ENCODE data around the gene ANO8. TPM values are rescaled to one million over a fixed set of nuclear protein-coding genes. Genes with fewer than 3 reads are reported as not detected.
"Not testable (repeated sequence)": the region's sequence is repeated elsewhere in the genome, so short reads cannot be mapped to it uniquely, and the experiment has no call there.

ANO8 gene
- total RNA-seq (2014; rRNA removed; shearing (Covaris generic)): 2.9 and 5.3 TPM in 2 replicates

- H3K9me3 ChIP-seq (replicated peaks): no peaks in the 10 kb centered on the region
- DNase-seq (ENCODE audit: low read depth in 1 of 2, low spot score in 2 of 2): peak; percentile 91 to 98
- H3K27ac ChIP-seq: no peak within 1 kb of the TSS
- H3K4me3 ChIP-seq: peak within 1 kb of the TSS; percentile 56
- H3K36me3 ChIP-seq: peaks cover 13% of the 10 kb centered on the region
- H3K27me3 ChIP-seq (replicated peaks): no peaks in the 10 kb centered on the region
- H3K4me1 ChIP-seq (replicated peaks): peaks cover 27% of the 10 kb centered on the region
Measured at GRCh38 chr19:17334414-17335409, at the start of gene ANO8. Gene ANO8, minus strand, starts transcription at chr19:17334855. Its CDS starts 185 bp downstream, at chr19:17334670.

- H3K27ac ChIP-seq: no peak overlapping the region
- no peaks in the 10 kb centered on the region for H3K9me3 ChIP-seq (replicated peaks)
- H3K4me3 ChIP-seq: no peak overlapping the region
- no peaks in the 10 kb centered on the region for H3K36me3 ChIP-seq
- no peaks in the 10 kb centered on the region for H3K27me3 ChIP-seq (replicated peaks)
- H3K4me1 ChIP-seq (replicated peaks): peaks cover 13% of the 10 kb centered on the region
- no peak for DNase-seq (ENCODE audit: low read depth in 1 of 2, low spot score in 2 of 2)
Measured at GRCh38 chr19:17380426-17381138, 45.9 kb upstream of the ANO8 start.

- no peaks in the 10 kb centered on the region for H3K27me3 ChIP-seq (replicated peaks)
- H3K36me3 ChIP-seq: no peaks in the 10 kb centered on the region
- no peak for DNase-seq (ENCODE audit: low read depth in 1 of 2, low spot score in 2 of 2)
- H3K27ac ChIP-seq: no peak overlapping the region
- no peak overlapping the region for H3K4me3 ChIP-seq
- H3K4me1 ChIP-seq (replicated peaks): peaks cover 13% of the 10 kb centered on the region
- no peaks in the 10 kb centered on the region for H3K9me3 ChIP-seq (replicated peaks)
Measured at GRCh38 chr19:17379221-17379631, 44.6 kb upstream of the ANO8 start.

GRCh38 chr19:17378271-17378670 is 43.6 kb upstream of the ANO8 start:
- H3K36me3 ChIP-seq: no peaks in the 10 kb centered on the region
- H3K4me1 ChIP-seq (replicated peaks): peaks cover 11% of the 10 kb centered on the region
- no peak overlapping the region for H3K4me3 ChIP-seq
- H3K27me3 ChIP-seq (replicated peaks): no peaks in the 10 kb centered on the region
- no peak overlapping the region for H3K27ac ChIP-seq
- H3K9me3 ChIP-seq (replicated peaks): no peaks in the 10 kb centered on the region
- no peak for DNase-seq (ENCODE audit: low read depth in 1 of 2, low spot score in 2 of 2)

GRCh38 chr19:17376935-17377600 is 42.4 kb upstream of the ANO8 start, which contains the start of gene PLVAP:
Gene PLVAP, minus strand, starts transcription at chr19:17377342. Its CDS starts 54 bp downstream, at chr19:17377288.
- no peak for DNase-seq (ENCODE audit: low read depth in 1 of 2, low spot score in 2 of 2)
- H3K27me3 ChIP-seq (replicated peaks): no peaks in the 10 kb centered on the region
- H3K27ac ChIP-seq: no peak within 1 kb of the TSS
- H3K4me1 ChIP-seq (replicated peaks): no peaks in the 10 kb centered on the region; the same call in 1 of the 2 replicates
- H3K4me3 ChIP-seq: no peak within 1 kb of the TSS
- no peaks in the 10 kb centered on the region for H3K36me3 ChIP-seq
- no peaks in the 10 kb centered on the region for H3K9me3 ChIP-seq (replicated peaks)

- H3K36me3 ChIP-seq: no peaks in the 10 kb centered on the region
- no peak for DNase-seq (ENCODE audit: low read depth in 1 of 2, low spot score in 2 of 2)
- no peaks in the 10 kb centered on the region for H3K9me3 ChIP-seq (replicated peaks)
- no peaks in the 10 kb centered on the region for H3K27me3 ChIP-seq (replicated peaks)
- H3K27ac ChIP-seq: no peak overlapping the region
- no peaks in the 10 kb centered on the region; the same call in 1 of the 2 replicates for H3K4me1 ChIP-seq (replicated peaks)
- no peak overlapping the region for H3K4me3 ChIP-seq
Measured at GRCh38 chr19:17370026-17370587, 35.5 kb upstream of the ANO8 start.

- H3K27me3 ChIP-seq (replicated peaks): no peaks in the 10 kb centered on the region
- no peak for DNase-seq (ENCODE audit: low read depth in 1 of 2, low spot score in 2 of 2)
- H3K4me1 ChIP-seq (replicated peaks): peaks cover 5% of the 10 kb centered on the region
- H3K36me3 ChIP-seq: no peaks in the 10 kb centered on the region
- no peaks in the 10 kb centered on the region for H3K9me3 ChIP-seq (replicated peaks)
- H3K4me3 ChIP-seq: no peak overlapping the region
- H3K27ac ChIP-seq: no peak overlapping the region
Measured at GRCh38 chr19:17365361-17365760, 30.7 kb upstream of the ANO8 start.

- not testable (repeated sequence) for H3K27ac ChIP-seq; H3K4me3 ChIP-seq; H3K27me3 ChIP-seq (replicated peaks); H3K9me3 ChIP-seq (replicated peaks); H3K36me3 ChIP-seq; H3K4me1 ChIP-seq (replicated peaks)
- DNase-seq (ENCODE audit: low read depth in 1 of 2, low spot score in 2 of 2): peak; percentile 56 to 59
Measured at GRCh38 chr19:17363852-17364605, 29.4 kb upstream of the ANO8 start.

- H3K27ac ChIP-seq: no peak overlapping the region
- no peak overlapping the region for H3K4me3 ChIP-seq
- no peaks in the 10 kb centered on the region for H3K27me3 ChIP-seq (replicated peaks)
- no peaks in the 10 kb centered on the region for H3K9me3 ChIP-seq (replicated peaks)
- H3K36me3 ChIP-seq: no peaks in the 10 kb centered on the region
- peaks cover 17% of the 10 kb centered on the region for H3K4me1 ChIP-seq (replicated peaks)
- no peak for DNase-seq (ENCODE audit: low read depth in 1 of 2, low spot score in 2 of 2)
Measured at GRCh38 chr19:17359905-17360800, 25.5 kb upstream of the ANO8 start.

- H3K4me1 ChIP-seq (replicated peaks): peaks cover 12% of the 10 kb centered on the region
- H3K27me3 ChIP-seq (replicated peaks): no peaks in the 10 kb centered on the region
- H3K36me3 ChIP-seq: no peaks in the 10 kb centered on the region
- H3K27ac ChIP-seq: no peak overlapping the region
- H3K4me3 ChIP-seq: no peak overlapping the region
- DNase-seq (ENCODE audit: low read depth in 1 of 2, low spot score in 2 of 2): peak; percentile 63 to 67
- no peaks in the 10 kb centered on the region for H3K9me3 ChIP-seq (replicated peaks)
Measured at GRCh38 chr19:17358395-17358794, 23.7 kb upstream of the ANO8 start.

- H3K27me3 ChIP-seq (replicated peaks): no peaks in the 10 kb centered on the region
- H3K4me3 ChIP-seq: no peak overlapping the region
- H3K4me1 ChIP-seq (replicated peaks): peaks cover 12% of the 10 kb centered on the region
- no peaks in the 10 kb centered on the region for H3K9me3 ChIP-seq (replicated peaks)
- no peaks in the 10 kb centered on the region for H3K36me3 ChIP-seq
- no peak for DNase-seq (ENCODE audit: low read depth in 1 of 2, low spot score in 2 of 2)
- H3K27ac ChIP-seq: no peak overlapping the region
Measured at GRCh38 chr19:17357724-17358123, 23.1 kb upstream of the ANO8 start.

GRCh38 chr19:17357078-17357666 is 22.5 kb upstream of the ANO8 start:
- H3K4me1 ChIP-seq (replicated peaks): peaks cover 12% of the 10 kb centered on the region
- no peaks in the 10 kb centered on the region for H3K27me3 ChIP-seq (replicated peaks)
- H3K36me3 ChIP-seq: no peaks in the 10 kb centered on the region
- H3K27ac ChIP-seq: no peak overlapping the region
- no peak for DNase-seq (ENCODE audit: low read depth in 1 of 2, low spot score in 2 of 2)
- H3K9me3 ChIP-seq (replicated peaks): no peaks in the 10 kb centered on the region
- no peak overlapping the region for H3K4me3 ChIP-seq

All from SJSA1 (cell line).